DND-41 (cell line): ENCODE measurements around the gene MUC6.

Experiments
- EZH2 ChIP-seq: IDR thresholded peaks from 3 replicates; pipeline ENCODE4 v1.6.1; 2012; ENCODE audit warnings: borderline replicate concordance, low read depth, mild to moderate bottlenecking, moderate library complexity, low read length, inconsistent platforms; ENCODE audit not compliant: severe bottlenecking
- TF ChIP-seq, protein P1 (sequence below): IDR thresholded peaks from 2 replicates; pipeline ENCODE4 v1.5.1; 2012; ENCODE audit warnings: borderline replicate concordance, low read length, moderate library complexity, mild to moderate bottlenecking; ENCODE audit not compliant: poor library complexity, severe bottlenecking; ENCODE audit errors: extremely low read depth

DNA sequence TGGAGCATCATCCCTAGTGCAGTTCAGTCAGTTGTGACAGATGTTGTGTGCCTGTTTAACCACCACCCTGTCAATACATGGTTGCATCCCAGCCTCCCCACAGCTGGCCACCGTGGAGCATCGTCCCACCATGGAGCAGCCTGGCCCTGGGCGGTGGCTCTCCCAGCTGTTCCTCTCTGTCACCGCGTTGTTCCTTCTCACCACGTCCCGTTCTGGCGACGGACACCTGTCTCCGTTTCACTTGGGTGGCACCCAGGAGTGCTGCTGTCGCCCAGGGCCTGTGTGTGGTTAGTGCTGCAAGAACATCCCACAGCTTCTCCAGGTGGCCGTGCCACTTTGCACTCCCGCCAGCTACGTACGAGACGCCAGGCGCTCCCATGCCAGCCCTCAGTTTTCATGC lies 26.5 kb downstream of the MUC6 start:
- TF ChIP-seq, protein P1, sequence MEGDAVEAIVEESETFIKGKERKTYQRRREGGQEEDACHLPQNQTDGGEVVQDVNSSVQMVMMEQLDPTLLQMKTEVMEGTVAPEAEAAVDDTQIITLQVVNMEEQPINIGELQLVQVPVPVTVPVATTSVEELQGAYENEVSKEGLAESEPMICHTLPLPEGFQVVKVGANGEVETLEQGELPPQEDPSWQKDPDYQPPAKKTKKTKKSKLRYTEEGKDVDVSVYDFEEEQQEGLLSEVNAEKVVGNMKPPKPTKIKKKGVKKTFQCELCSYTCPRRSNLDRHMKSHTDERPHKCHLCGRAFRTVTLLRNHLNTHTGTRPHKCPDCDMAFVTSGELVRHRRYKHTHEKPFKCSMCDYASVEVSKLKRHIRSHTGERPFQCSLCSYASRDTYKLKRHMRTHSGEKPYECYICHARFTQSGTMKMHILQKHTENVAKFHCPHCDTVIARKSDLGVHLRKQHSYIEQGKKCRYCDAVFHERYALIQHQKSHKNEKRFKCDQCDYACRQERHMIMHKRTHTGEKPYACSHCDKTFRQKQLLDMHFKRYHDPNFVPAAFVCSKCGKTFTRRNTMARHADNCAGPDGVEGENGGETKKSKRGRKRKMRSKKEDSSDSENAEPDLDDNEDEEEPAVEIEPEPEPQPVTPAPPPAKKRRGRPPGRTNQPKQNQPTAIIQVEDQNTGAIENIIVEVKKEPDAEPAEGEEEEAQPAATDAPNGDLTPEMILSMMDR, result no peak
- TF ChIP-seq EZH2, result no peak
